Measurements from ENCODE around the gene LILRB4.
"Not testable (repeated sequence)": the region's sequence is repeated elsewhere in the genome, so short reads cannot be mapped to it uniquely, and the experiment has no call there.

The LILRB4 gene

DNA sequence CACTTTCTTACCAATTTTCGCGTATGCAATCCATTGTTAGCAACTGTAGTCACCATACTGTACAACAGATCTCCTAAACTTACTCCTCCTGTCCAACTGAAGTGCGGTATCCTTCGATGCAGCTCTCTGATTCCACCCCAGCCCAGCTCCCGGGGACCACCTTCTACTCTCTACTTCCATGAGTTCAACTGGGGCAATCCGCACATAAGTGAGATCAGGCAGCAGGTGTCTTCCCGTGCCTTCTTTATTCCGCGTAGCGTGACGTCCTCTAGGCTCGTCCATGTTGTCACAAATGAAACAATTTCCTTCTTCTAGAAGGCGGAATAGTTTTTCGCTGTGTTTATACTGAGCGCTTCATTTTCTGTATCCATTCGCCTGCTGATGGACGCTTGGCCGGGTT is 24.1 kb upstream of the LILRB4 start:
- no peak for TF ChIP-seq ZNF274 (IDR thresholded peaks at IDR 0.05; ENCODE audit: low read depth, low read length)
- no peak overlapping the region for H3K4me3 ChIP-seq (ENCODE audit: low read length)

DNA sequence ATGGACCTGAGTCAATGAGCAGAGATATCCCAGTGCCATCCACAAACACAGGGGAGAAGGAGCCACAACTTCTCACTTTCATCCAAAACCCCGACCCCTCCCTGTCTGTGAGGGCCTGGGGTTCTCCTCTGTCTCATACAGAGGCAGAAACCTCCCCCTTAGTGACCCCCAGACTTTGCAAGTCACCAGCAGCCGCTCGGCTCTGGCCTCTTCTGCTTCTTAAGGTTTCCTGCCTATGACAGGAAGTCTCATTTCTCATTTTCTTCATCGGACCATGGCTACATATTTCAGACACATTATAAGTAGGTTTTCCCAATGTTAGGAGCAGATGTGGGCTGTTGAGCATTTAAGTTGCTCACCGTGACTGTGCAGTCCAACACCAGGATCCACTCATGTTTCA is 19.8 kb upstream of the LILRB4 start:
- H3K4me3 ChIP-seq (ENCODE audit: low read length) = not testable (repeated sequence)

DNA sequence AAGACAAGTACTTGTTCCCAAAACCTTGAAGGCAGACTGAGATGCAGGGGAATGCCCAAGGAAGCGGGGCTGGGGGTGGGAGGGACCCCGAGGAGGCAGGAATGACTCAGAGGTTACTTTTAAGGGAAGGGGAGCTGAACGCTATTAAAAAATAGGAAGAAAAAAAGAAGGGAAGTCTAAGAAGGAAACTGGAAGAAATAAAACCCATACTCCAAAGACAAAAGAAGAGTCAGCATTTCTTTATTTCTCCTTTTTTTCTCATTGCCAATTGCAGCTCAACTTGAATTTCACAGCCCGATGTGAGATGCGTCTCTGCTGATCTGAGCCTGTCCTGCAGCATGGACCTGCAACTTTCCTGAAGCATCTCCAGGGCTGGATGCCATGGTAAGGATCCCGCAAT is 19.2 kb upstream of the LILRB4 start:
- H3K4me3 ChIP-seq (ENCODE audit: low read length) = not testable (repeated sequence)

DNA sequence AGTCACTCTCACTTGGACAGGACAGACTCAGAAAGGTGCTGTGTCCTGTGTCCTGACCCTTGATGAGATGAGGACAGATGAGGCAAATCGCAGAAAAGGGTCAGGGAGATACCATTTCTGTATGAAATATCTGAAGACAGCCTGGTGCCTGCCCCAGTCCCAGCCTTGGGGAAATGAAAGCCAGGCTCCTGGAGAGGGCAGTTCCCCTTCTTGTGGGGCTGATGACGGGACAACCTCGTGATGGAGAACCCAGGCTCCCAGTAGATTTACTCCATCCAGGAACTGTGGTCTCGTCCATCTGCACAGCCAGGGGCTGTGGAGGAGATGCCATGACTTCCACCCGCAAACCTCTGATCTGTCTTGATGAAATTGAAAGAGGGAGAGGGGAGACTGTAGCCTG is 18.7 kb upstream of the LILRB4 start:
- H3K4me3 ChIP-seq (ENCODE audit: low read length) = no peak overlapping the region
- no peak for TF ChIP-seq ZNF274 (IDR thresholded peaks at IDR 0.05; ENCODE audit: low read depth, low read length)

DNA sequence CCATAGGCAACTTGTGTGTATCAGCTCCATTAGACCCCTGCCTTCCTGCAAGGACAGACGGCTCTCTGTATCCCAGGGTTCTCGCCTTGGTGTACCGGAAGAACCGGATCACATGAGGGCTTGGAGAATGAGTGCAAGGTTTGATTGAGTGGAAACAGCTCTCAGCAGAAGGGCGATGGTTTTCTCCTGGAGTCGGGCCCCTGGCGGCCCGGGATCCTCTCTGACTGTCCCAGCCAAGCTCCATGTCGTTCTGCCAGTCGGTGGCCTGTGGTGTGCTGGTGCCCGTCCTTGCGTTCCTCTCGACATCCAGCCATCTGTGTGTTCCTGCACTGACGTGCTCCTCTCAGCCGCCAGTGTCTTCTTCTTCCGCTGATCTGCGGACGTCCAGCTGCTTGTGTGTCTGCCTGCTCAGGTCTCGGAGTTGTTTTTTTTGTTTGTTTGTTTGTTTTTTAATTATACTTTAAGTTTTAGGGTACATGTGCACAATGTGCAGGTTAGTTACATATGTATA is 16.4 kb upstream of the LILRB4 start:
- TF ChIP-seq ZNF274 (IDR thresholded peaks at IDR 0.05; ENCODE audit: low read depth, low read length) = no peak
- H3K4me3 ChIP-seq (ENCODE audit: low read length) = no peak overlapping the region

DNA sequence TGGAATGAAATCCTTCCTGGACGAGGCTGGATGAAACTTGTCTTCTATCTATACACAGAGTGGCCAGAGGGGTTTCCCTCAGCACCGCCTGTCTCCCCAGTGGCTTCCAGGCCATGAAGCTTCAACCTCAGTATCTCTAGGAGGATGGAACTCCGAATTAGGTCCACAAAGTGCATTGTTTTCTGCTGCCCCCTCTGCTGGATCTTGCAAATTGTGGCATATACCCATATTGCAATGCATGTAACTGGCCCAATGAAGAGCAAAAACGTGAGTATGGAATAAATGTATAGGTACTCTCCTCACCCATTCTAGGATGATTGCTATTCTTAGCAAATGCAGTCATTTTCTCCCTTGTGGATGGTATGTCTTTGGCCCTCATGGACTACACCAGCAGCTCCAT is 14.7 kb upstream of the LILRB4 start:
- no peak for TF ChIP-seq ZNF274 (IDR thresholded peaks at IDR 0.05; ENCODE audit: low read depth, low read length)
- H3K4me3 ChIP-seq (ENCODE audit: low read length) = no peak overlapping the region

DNA sequence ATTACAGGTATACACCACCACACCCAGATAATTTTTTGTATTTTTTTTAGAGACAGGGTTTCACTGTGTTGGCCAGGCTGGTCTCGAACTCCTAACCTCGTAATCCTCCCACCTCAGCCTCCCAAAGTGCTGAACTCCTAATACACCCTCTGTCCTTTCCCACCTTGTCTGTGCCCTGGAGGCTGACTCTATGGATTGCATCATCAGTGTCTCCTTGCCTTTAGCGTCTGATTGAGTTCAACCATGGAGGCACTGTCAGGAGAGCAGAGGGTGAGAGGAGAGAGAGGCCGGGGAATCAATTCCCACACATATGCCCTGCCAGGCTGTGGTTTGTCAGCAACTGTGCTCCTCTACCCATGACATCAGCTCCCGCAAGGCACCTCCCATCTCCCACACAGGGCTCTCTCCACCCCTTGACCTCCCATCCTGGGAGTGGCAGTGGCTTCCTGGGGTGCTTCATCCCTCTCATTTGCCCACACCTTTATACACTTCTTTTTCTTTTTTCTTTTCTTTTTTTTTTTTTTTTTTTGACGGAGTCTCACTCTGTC is 12.6 kb upstream of the LILRB4 start:
- no peak for TF ChIP-seq ZNF274 (IDR thresholded peaks at IDR 0.05; ENCODE audit: low read depth, low read length)
- no peak overlapping the region for H3K4me3 ChIP-seq (ENCODE audit: low read length)

DNA sequence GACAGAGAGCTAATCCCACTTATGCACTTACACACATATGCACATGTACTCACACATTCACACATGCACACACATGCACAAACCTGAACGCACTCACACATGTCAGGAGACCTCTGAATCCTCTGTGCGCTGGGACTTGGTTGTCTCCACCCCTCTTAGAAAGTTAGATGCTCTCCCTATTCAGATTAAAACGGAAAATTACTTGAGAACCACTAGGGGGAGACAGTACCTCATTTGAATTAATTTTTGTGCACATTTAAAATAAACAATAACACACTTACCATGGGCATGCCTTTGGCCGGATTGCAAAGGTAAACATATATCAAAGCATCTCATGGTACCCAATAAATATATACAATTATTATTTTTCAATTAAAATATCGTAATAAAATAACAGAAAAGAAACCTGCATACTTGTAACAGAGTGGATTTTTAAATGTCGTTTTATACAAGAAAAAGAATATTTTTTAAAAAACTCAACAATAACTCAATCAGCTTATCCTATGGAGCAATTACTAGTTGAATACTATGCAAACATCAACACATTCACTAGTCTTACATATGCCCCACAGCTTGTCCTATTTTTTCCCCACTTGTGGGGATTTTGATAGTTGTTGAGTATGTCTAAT is 9.5 kb upstream of the LILRB4 start:
- no peak overlapping the region for H3K4me3 ChIP-seq (ENCODE audit: low read length)
- no peak for TF ChIP-seq ZNF274 (IDR thresholded peaks at IDR 0.05; ENCODE audit: low read depth, low read length)

DNA sequence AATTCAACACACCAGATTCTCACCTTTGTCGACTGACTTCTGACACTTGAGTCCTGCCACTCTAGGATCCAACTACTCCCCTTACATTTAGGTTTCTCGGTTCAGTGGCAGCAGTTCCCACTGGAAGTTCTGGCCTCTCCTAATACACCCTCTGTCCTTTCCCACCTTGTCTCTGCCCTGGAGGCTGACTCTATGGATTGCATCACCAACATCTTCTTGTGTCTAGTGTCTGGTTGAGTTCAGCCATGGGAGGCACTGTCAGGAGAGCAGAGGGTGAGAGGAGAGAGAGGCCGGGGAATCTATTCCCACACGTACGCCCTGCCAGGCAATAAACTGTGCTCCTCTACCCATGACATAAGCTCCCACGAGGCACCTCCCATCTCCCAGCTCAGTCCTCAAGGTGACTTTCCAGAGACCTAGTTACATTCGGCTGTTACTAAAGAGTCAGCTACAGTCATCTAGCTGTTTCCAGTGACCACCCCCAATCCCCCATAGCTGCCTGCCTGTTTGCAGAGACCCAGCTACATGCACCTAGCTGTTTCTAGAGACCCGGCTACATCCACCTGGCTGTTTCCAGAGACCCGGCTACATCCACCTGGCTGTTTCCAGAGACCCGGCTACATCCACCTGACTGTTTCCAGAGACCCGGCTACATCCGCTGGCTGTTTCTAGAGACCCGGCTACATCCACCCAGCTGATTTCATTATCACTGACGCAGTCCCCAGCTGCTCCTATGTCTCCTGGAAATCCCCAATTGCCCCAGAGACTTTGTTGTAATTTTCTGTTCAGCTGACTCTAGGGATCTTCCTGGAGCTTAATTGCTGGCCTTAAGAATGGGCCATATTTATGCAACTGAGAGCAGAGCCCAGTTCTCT is 8.1 kb upstream of the LILRB4 start:
- no peak for TF ChIP-seq ZNF274 (IDR thresholded peaks at IDR 0.05; ENCODE audit: low read depth, low read length)
- H3K4me3 ChIP-seq (ENCODE audit: low read length) = no peak overlapping the region

DNA sequence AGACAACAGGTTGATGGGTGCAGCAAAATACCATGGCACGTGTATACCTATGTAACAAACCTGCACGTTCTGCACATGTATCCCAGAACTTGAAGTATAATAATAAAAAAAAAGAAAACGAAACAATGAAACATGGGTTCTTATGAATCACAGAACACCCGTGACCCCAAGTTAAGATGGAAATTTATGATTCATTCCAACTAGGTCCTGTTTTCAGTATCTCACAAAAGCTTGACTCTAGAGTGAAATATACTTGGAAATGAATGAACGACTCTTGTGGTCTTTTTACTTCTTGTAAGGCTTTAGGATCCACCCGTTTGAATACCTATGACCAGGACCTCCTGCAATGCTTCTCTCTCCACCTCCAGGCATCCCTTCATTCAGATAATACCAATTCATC is 3.5 kb upstream of the LILRB4 start:
- TF ChIP-seq ZNF274 (IDR thresholded peaks at IDR 0.05; ENCODE audit: low read depth, low read length) = no peak
- no peak overlapping the region for H3K4me3 ChIP-seq (ENCODE audit: low read length)

DNA sequence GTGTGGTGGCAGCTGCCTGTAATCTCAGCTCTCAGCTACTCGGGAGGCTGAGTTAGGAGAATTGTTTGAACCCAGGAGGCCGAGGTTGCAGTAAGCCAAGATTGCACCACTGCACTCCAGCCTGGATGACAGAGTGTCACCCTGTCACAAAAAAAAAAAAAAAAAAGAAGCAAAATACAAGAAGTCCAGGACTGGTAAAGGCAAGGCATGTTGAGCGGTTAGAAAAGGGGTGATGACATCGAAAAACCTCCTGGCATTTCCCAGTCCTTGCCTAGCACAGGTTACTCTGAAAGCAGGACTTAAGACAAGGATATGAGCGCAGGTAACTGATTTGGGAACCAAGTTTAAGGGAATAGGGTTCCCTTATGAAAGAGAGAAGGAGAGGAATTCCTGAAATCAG is 2.5 kb upstream of the LILRB4 start:
- H3K4me3 ChIP-seq (ENCODE audit: low read length) = no peak overlapping the region
- TF ChIP-seq ZNF274 (IDR thresholded peaks at IDR 0.05; ENCODE audit: low read depth, low read length) = no peak

DNA sequence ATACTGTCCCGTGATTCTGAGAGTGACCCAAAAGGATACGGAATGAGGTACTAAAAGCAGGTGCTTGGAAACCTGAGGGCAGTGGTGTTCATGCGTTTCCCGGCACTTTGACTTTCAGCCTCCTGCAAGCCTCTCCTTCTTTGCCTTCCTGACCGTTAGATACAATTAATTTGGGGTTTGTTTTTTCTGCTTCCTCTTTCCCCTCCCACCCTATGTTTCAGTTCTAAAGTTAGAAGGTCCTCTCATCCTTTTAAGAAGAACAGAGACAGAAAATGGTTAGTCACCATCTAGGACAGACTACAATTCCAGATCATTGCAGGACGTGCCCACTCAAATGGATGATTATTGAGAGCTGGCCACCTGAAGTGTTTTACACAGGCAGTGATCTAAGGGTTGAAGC is 1.8 kb upstream of the LILRB4 start:
- no peak for TF ChIP-seq ZNF274 (IDR thresholded peaks at IDR 0.05; ENCODE audit: low read depth, low read length)
- H3K4me3 ChIP-seq (ENCODE audit: low read length) = no peak overlapping the region

DNA sequence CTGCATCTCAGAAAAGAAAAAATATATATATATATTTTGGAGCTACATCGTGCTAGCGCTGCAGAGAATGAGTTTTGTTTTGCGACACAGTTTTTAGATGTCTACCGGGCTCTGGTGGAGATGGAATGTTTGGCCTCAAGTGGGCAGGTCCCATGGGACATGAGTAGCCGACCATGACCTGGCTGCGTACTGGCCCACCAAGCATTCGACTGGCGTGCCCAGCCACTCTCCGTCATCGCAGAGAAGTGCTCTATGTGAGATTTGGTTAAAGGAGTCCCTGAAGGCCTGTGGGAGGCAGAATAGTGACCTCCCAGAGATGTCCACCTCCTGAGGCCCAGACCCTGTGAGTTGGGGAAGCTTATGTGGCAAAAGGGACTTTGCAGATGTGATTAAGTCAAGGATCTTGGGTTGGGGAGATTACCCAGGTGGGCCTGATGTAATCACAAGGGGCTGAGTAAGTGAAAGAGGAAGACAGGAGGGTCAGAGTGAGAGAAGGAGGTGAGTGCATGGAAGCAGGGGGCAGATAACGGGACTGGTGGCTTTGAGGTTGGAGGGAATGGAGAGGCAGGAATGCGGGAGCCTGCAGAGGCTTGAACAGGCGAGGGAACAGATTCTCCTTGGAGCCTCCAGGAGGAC is 821 bp upstream of the LILRB4 start:
- H3K4me3 ChIP-seq (ENCODE audit: low read length) = no peak overlapping the region; the same call in 1 of the 2 replicates
- TF ChIP-seq ZNF274 (IDR thresholded peaks at IDR 0.05; ENCODE audit: low read depth, low read length) = no peak

DNA sequence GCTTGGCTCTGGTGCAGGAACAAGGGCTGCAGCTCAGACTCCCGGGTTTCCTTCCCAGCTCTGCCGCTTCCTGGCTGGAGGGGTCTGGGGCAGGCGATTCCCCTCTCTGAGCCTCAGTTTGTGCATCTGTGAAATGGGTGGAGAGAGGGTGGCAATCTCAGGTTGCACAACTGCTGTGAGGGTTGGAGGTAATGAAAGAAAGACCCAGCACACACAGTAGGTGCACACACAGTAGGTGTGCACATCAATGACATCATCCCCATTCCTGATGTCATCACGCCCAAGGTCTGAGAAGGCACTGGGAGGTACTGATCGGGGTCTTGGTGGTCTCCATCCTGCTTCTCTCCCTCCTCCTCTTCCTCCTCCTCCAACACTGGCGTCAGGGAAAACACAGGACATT is 2.7 kb downstream of the LILRB4 start:
- TF ChIP-seq ZNF274 (IDR thresholded peaks at IDR 0.05; ENCODE audit: low read depth, low read length) = no peak

DNA sequence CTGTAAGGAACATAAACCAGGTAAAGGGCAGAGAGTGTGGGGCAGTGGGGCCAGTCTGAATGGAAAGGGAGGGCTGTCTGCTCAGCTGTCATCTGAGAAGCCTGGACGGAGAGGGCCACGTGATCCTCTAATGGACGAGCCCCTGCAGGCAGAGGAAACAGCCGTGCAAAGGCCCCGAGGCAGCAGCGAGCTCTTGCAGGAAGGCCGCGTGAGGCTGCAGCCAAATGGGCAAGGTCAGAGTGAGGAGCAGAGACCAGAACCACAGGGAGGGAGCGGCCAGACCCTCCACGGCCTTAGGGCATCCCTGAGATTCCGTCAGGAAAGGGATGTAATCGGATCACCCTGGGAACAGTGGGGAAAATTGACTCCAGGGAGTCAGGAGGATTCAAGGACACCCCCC is 4.4 kb downstream of the LILRB4 start:
- no peak overlapping the region for H3K4me3 ChIP-seq (ENCODE audit: low read length)
- TF ChIP-seq ZNF274 (IDR thresholded peaks at IDR 0.05; ENCODE audit: low read depth, low read length) = no peak

More for the DNA sequence above, 2.7 kb downstream of the LILRB4 start:
- no peak overlapping the region for H3K4me3 ChIP-seq (ENCODE audit: low read length)
